B cell (primary cell): ENCODE measurements around the gene CACNA1G.

Source experiments
- CTCF ChIP-seq: fragments of 200-600 bp; IDR thresholded peaks from one replicate; pipeline ENCODE4 v1.8.0; 2022; ENCODE audit warnings: antibody characterized with exemption, mild to moderate bottlenecking
- EZH2 ChIP-seq: IDR thresholded peaks from 2 replicates; pipeline ENCODE4 v1.6.1; 2012; ENCODE audit warnings: borderline replicate concordance, low read depth, mild to moderate bottlenecking, moderate library complexity, low read length; ENCODE audit not compliant: insufficient read depth, poor library complexity, severe bottlenecking

DNA sequence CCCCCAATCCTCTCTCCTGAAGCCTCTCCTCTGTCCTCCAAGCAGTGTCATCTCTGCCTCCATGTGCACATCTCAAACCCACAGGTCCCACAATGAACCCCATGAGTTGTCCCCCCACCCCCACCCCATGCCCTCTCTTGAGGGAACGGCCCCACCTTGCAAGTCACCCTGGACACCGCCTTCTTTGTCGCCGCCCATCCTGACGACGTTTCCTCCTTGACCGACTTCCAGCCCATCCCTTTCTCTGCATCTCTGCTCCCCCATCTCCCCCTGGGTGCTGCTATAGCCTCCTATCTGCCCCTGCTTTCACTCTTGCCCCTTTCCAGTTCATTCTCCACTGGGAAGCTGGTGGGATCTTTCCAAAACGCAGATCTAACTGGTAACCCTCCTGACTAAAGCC is 15.2 kb upstream of the CACNA1G start:
- TF ChIP-seq CTCF (no peak), EZH2 (no peak)
